ENCODE results near the gene RWDD3. TPM values are rescaled to one million over a fixed set of nuclear protein-coding genes. Genes with fewer than 3 reads are reported as not detected.

RWDD3 gene
- total and polyA plus RNA-seq, 2 donors from 2014 or later: 18.0 to 19.7 TPM

DNA sequence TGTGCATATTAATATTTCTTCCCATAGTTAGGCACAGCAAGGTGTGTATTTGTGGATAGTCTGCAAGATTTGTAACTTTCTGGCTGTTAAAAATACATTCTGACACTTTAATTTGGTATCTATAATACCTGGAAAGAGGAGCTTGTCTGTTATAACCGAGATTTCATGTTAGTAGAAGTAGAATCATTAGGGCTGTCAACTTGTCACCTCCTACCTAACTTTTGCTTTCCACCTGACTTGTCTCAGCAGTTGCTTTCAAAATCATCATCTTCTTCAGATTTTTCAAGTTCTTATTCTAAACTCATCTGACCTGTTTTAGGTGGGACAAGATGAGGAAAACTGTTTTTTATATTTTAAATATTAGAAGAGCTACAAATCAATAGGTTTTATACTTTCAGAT is 11.0 kb downstream of the RWDD3 start:
- H3K36me3 ChIP-seq (ENCODE audit: control insufficient read depth in 2 of 3, insufficient read depth in 3 of 3, low read length in 3 of 3): peaks cover 4 to 18% (median 8%) of the 10 kb centered on the region in 3 donors
- TF ChIP-seq, protein P1, sequence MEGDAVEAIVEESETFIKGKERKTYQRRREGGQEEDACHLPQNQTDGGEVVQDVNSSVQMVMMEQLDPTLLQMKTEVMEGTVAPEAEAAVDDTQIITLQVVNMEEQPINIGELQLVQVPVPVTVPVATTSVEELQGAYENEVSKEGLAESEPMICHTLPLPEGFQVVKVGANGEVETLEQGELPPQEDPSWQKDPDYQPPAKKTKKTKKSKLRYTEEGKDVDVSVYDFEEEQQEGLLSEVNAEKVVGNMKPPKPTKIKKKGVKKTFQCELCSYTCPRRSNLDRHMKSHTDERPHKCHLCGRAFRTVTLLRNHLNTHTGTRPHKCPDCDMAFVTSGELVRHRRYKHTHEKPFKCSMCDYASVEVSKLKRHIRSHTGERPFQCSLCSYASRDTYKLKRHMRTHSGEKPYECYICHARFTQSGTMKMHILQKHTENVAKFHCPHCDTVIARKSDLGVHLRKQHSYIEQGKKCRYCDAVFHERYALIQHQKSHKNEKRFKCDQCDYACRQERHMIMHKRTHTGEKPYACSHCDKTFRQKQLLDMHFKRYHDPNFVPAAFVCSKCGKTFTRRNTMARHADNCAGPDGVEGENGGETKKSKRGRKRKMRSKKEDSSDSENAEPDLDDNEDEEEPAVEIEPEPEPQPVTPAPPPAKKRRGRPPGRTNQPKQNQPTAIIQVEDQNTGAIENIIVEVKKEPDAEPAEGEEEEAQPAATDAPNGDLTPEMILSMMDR (IDR thresholded peaks at IDR 0.05; ENCODE audit: borderline replicate concordance, extremely low read depth, insufficient read depth): no peak
- DNase-seq (no peak), FAIRE-seq (no peak)
- no peaks in the 10 kb centered on the region for H3K27me3 ChIP-seq (ENCODE audit: control insufficient read depth, insufficient read depth, low read length)
- intact Hi-C loops (cut with DNase I): no loop called here
- no peak overlapping the region for H3K4me3 ChIP-seq (ENCODE audit: low read length in 3 of 3)
- H3K9me3 ChIP-seq (ENCODE audit: control insufficient read depth in 2 of 3, insufficient read depth in 1 of 3, low read length in 3 of 3): peaks cover 0 to 5% (median 0%) of the 10 kb centered on the region in 3 donors
- H3K9ac ChIP-seq (ENCODE audit: low read length in 3 of 3): no peak overlapping the region
- H3K4me1 ChIP-seq (ENCODE audit: control insufficient read depth in 2 of 3, insufficient read depth in 2 of 3, low read depth in 1 of 3, low read length in 3 of 3): no peaks in the 10 kb centered on the region
- no peak overlapping the region for H3K27ac ChIP-seq (ENCODE audit: low read depth in 2 of 2, low read length in 2 of 2)

- peaks cover under 1 to 14% (median 4%) of the 10 kb centered on the region in 3 donors for H3K36me3 ChIP-seq (ENCODE audit: control insufficient read depth in 2 of 3, insufficient read depth in 3 of 3, low read length in 3 of 3)
- H3K9ac ChIP-seq (ENCODE audit: low read length in 3 of 3): no peak overlapping the region
- DNase-seq: no peak
- intact Hi-C loops (cut with DNase I): no loop called here
- FAIRE-seq: no peak
- H3K9me3 ChIP-seq (ENCODE audit: control insufficient read depth in 2 of 3, insufficient read depth in 1 of 3, low read length in 3 of 3): peaks cover 0 to 5% (median 0%) of the 10 kb centered on the region in 3 donors
- TF ChIP-seq, protein P1 (IDR thresholded peaks at IDR 0.05; ENCODE audit: borderline replicate concordance, extremely low read depth, insufficient read depth): no peak
- H3K4me1 ChIP-seq (ENCODE audit: control insufficient read depth in 2 of 3, insufficient read depth in 2 of 3, low read depth in 1 of 3, low read length in 3 of 3): no peaks in the 10 kb centered on the region
- H3K4me3 ChIP-seq (ENCODE audit: low read length in 3 of 3): no peak overlapping the region
- no peaks in the 10 kb centered on the region for H3K27me3 ChIP-seq (ENCODE audit: control insufficient read depth, insufficient read depth, low read length)
- H3K27ac ChIP-seq (ENCODE audit: low read depth in 2 of 2, low read length in 2 of 2): no peak overlapping the region
Measured at GRCh38 chr1:95246511-95246910, 12.5 kb downstream of the RWDD3 start.

GRCh38 chr1:95247607-95248006 is 13.6 kb downstream of the RWDD3 start:
- no peaks in the 10 kb centered on the region for H3K9me3 ChIP-seq (ENCODE audit: control insufficient read depth in 2 of 3, insufficient read depth in 1 of 3, low read length in 3 of 3)
- no peak overlapping the region for H3K27ac ChIP-seq (ENCODE audit: low read depth in 2 of 2, low read length in 2 of 2)
- no peak overlapping the region for H3K4me3 ChIP-seq (ENCODE audit: low read length in 3 of 3)
- intact Hi-C loops (cut with DNase I): no loop called here
- no peak for DNase-seq
- H3K36me3 ChIP-seq (ENCODE audit: control insufficient read depth in 2 of 3, insufficient read depth in 3 of 3, low read length in 3 of 3): peaks cover 0 to 6% (median 2%) of the 10 kb centered on the region in 3 donors
- TF ChIP-seq, protein P1 (IDR thresholded peaks at IDR 0.05; ENCODE audit: borderline replicate concordance, extremely low read depth, insufficient read depth): no peak
- H3K9ac ChIP-seq (ENCODE audit: low read length in 3 of 3): no peak overlapping the region
- no peak for FAIRE-seq
- no peaks in the 10 kb centered on the region for H3K4me1 ChIP-seq (ENCODE audit: control insufficient read depth in 2 of 3, insufficient read depth in 2 of 3, low read depth in 1 of 3, low read length in 3 of 3)
- no peaks in the 10 kb centered on the region for H3K27me3 ChIP-seq (ENCODE audit: control insufficient read depth, insufficient read depth, low read length)

GRCh38 chr1:95249916-95250315 is 15.9 kb downstream of the RWDD3 start:
- Histone ChIP-seq H3K27me3 (ENCODE audit: control insufficient read depth, insufficient read depth, low read length) (no peaks in the 10 kb centered on the region), H3K9me3 (ENCODE audit: control insufficient read depth in 2 of 3, insufficient read depth in 1 of 3, low read length in 3 of 3) (no peaks in the 10 kb centered on the region), H3K4me1 (ENCODE audit: control insufficient read depth in 2 of 3, insufficient read depth in 2 of 3, low read depth in 1 of 3, low read length in 3 of 3) (no peaks in the 10 kb centered on the region), H3K36me3 (ENCODE audit: control insufficient read depth in 2 of 3, insufficient read depth in 3 of 3, low read length in 3 of 3) (peaks cover 0 to 8% (median 2%) of the 10 kb centered on the region in 3 donors), H3K4me3 (ENCODE audit: low read length in 3 of 3) (no peak overlapping the region), H3K9ac (ENCODE audit: low read length in 3 of 3) (no peak overlapping the region), H3K27ac (ENCODE audit: low read depth in 2 of 2, low read length in 2 of 2) (no peak overlapping the region)
- FAIRE-seq (no peak), DNase-seq (no peak)
- intact Hi-C loops (cut with DNase I): no loop called here
- TF ChIP-seq, protein P1 (IDR thresholded peaks at IDR 0.05; ENCODE audit: borderline replicate concordance, extremely low read depth, insufficient read depth): no peak

Measured in kidney (tissue), 14 donors.